GM19397 (cell line): ENCODE results near the gene FOXM1.

ENCODE experiments used
- ATAC-seq: cut with Tn5 transposase; IDR thresholded peaks from one replicate; pipeline ENCODE4 v1.9.1; 2021; ENCODE audit warnings: mild to moderate bottlenecking, moderate library complexity; ENCODE audit not compliant: unreplicated experiment

Gene FOXM1

GRCh38 chr12:2877047-2877952 lies at the start of gene FOXM1, which contains the start of gene RHNO1:
Gene FOXM1, minus strand, starts transcription at chr12:2877174. Its CDS starts 2,696 bp downstream, at chr12:2874478.
Gene RHNO1, plus strand, starts transcription at chr12:2877223. Its CDS starts 8,144 bp downstream, at chr12:2885367.
- peak; percentile 83 for ATAC-seq

GRCh38 chr12:2925322-2925995 lies 48.5 kb upstream of the FOXM1 start:
- ATAC-seq: no peak

- ATAC-seq: no peak
Observed at GRCh38 chr12:2924019-2924418, 47.0 kb upstream of the FOXM1 start.

GRCh38 chr12:2923057-2923456 lies 46.1 kb upstream of the FOXM1 start:
- no peak for ATAC-seq

- no peak for ATAC-seq
Observed at GRCh38 chr12:2922329-2922728, 45.4 kb upstream of the FOXM1 start.

GRCh38 chr12:2919249-2919648 lies 42.3 kb upstream of the FOXM1 start:
- ATAC-seq: no peak

- no peak for ATAC-seq
Observed at GRCh38 chr12:2912216-2912575, 35.2 kb upstream of the FOXM1 start.

- no peak for ATAC-seq
Observed at GRCh38 chr12:2904260-2904659, 27.3 kb upstream of the FOXM1 start.

- no peak for ATAC-seq
Observed at GRCh38 chr12:2902272-2902880, 25.4 kb upstream of the FOXM1 start.

- no peak for ATAC-seq
Observed at GRCh38 chr12:2900642-2901041, 23.7 kb upstream of the FOXM1 start.

- no peak for ATAC-seq
Observed at GRCh38 chr12:2897418-2897817, 20.4 kb upstream of the FOXM1 start.

- ATAC-seq: no peak
Observed at GRCh38 chr12:2895511-2895910, 18.5 kb upstream of the FOXM1 start.

GRCh38 chr12:2895051-2895451 lies 18.1 kb upstream of the FOXM1 start:
- ATAC-seq: no peak

- no peak for ATAC-seq
Observed at GRCh38 chr12:2893007-2893406, 16.0 kb upstream of the FOXM1 start.

GRCh38 chr12:2892246-2892645 lies 15.3 kb upstream of the FOXM1 start:
- ATAC-seq: no peak

- peak; percentile 11 for ATAC-seq
Observed at GRCh38 chr12:2891240-2892053, 14.5 kb upstream of the FOXM1 start.

- ATAC-seq: peak; percentile 98
Observed at GRCh38 chr12:2890388-2891239, 13.6 kb upstream of the FOXM1 start, which contains the start of gene TULP3. Gene TULP3, plus strand, starts transcription at chr12:2890891. Its CDS starts 57 bp downstream, at chr12:2890948.

- ATAC-seq: no peak
Observed at GRCh38 chr12:2890001-2890387, 13.0 kb upstream of the FOXM1 start.

- ATAC-seq: no peak
Observed at GRCh38 chr12:2886768-2887450, 9.9 kb upstream of the FOXM1 start.
